ENCODE data around the gene JAZF1. TPM values are rescaled to one million over a fixed set of nuclear protein-coding genes. Genes with fewer than 3 reads are reported as not detected.

JAZF1 gene
- total and polyA plus RNA-seq, 2 of the 4 experiments (the other 2 are of a cell fraction): 8.4 to 10.5 TPM

- no peaks in the 10 kb centered on the region for H3K9me3 ChIP-seq (ENCODE audit: control insufficient read depth, insufficient read depth, low read length)
These were observed 210.2 kb downstream of the JAZF1 start for GRCh38 chr7:27970350-27970749.

More at GRCh38 chr7:27970350-27970749, 210.2 kb downstream of the JAZF1 start:
- Histone ChIP-seq H3K9ac (ENCODE audit: low read depth, low read length) (no peak overlapping the region), H3K23ac (ENCODE audit: low read depth, low read length) (no peak overlapping the region), H2BK120ac (ENCODE audit: low read depth, low read length) (no peak overlapping the region), H3K56ac (ENCODE audit: extremely low read depth, insufficient read depth, low read length) (no peak overlapping the region), H3K14ac (replicated peaks; ENCODE audit: low read depth, low read length) (no peak overlapping the region), H2AK5ac (ENCODE audit: low read depth, low read length) (no peak overlapping the region), H3K79me1 (ENCODE audit: low read depth in 1 of 2, low read length in 2 of 2) (peaks cover 17 to 40% of the 10 kb centered on the region in 2 experiments; a peak in 3 of 4 replicates), H3K9me1 (ENCODE audit: insufficient read depth, low read length) (peaks cover 8% of the 10 kb centered on the region), H3K36me3 (ENCODE audit: control insufficient read depth, insufficient read depth, low read length) (peaks cover 2% of the 10 kb centered on the region; the same call in 1 of the 2 replicates), H3K27ac (ENCODE audit: insufficient read depth, low read length) (no peak overlapping the region), H2BK15ac (ENCODE audit: low read depth, low read length) (no peak overlapping the region), H3K4me2 (ENCODE audit: low read depth, low read length) (no peak overlapping the region), H2BK20ac (ENCODE audit: low read depth, low read length) (no peak overlapping the region), H2BK5ac (ENCODE audit: low read depth, low read length, poor library complexity, severe bottlenecking) (no peak overlapping the region), H4K5ac (ENCODE audit: low read depth, low read length) (no peak overlapping the region), H4K91ac (ENCODE audit: insufficient read depth, low read depth, low read length) (no peak overlapping the region), H3K27me3 (ENCODE audit: control insufficient read depth, insufficient read depth, low read length) (no peaks in the 10 kb centered on the region), H4K20me1 (ENCODE audit: insufficient read depth, low read length) (peaks cover 12% of the 10 kb centered on the region; the same call in 1 of the 2 replicates), H2AK9ac (replicated peaks; ENCODE audit: low read depth, low read length, poor library complexity) (no peak overlapping the region), H4K8ac (ENCODE audit: low read depth in 2 of 2, low read length in 2 of 2) (no peak overlapping the region), H3K4me3 (ENCODE audit: insufficient read depth, low read depth, low read length) (no peak overlapping the region), H3K4me1 (ENCODE audit: control insufficient read depth, insufficient read depth, low read length) (no peaks in the 10 kb centered on the region), H3K18ac (ENCODE audit: low read depth, low read length) (no peak overlapping the region), H3K4ac (ENCODE audit: low read depth, low read length) (no peak overlapping the region), H2AFZ (replicated peaks; ENCODE audit: low read length, poor library complexity) (no peak overlapping the region)
- dilution Hi-C loops (cut with HindIII; ENCODE audit: low sequenced_read_pairs, unreplicated experiment): no loop called here
- intact Hi-C loops (cut with micrococcal nuclease): no loop called here
- DNase-seq: no peak
- TF ChIP-seq NFE2L2 (IDR thresholded peaks at IDR 0.05; ENCODE audit: low read depth, low read length) (no peak), BHLHE40 (IDR thresholded peaks at IDR 0.05; ENCODE audit: low read depth, low read length) (no peak), CEBPB (IDR thresholded peaks at IDR 0.05; ENCODE audit: low read depth, low read length) (no peak), USF2 (IDR thresholded peaks at IDR 0.05; ENCODE audit: low read depth, low read length) (no peak), RFX5 (IDR thresholded peaks at IDR 0.05; ENCODE audit: low read depth, low read length) (no peak), MXI1 (IDR thresholded peaks at IDR 0.05; ENCODE audit: borderline replicate concordance, low read depth, low read length) (no peak), RCOR1 (IDR thresholded peaks at IDR 0.05; ENCODE audit: insufficient replicate concordance, low read length) (no peak), ELK1 (IDR thresholded peaks at IDR 0.05; ENCODE audit: borderline replicate concordance, low read depth, low read length) (no peak), MAZ (IDR thresholded peaks at IDR 0.05; ENCODE audit: borderline replicate concordance, low read depth, low read length) (no peak), FOS (IDR thresholded peaks at IDR 0.05; ENCODE audit: low read depth, low read length) (no peak), CHD1 (IDR thresholded peaks at IDR 0.05; ENCODE audit: low read depth, low read length) (no peak), RAD21 (IDR thresholded peaks at IDR 0.05; ENCODE audit: low read length) (no peak), CTCF (conservative IDR thresholded peaks at IDR 0.05; ENCODE audit: low read depth, low read length) (no peak)
- POLR2A ChIA-PET (ENCODE audit: unreplicated experiment): interaction anchor here (0.6 kb wide), 1 partner anchor 869 kb away, joined by 9 read pairs; no protein-coding TSS in a partner anchor
- in situ Hi-C loops (cut with MboI; ENCODE audit: low sequenced_read_pairs): no loop called here
- ATAC-seq (ENCODE audit: low read depth): no peak
- BruUV-seq (replicated peaks): no TSS peak
- CTCF ChIA-PET: interaction anchor here (0.9 kb wide), 1 partner anchor 267 kb away, joined by 3 read pairs; no protein-coding TSS in a partner anchor
- no CpG with 5 or more reads among the region's 4 CpGs for WGBS, 2 experiments (ENCODE audit: extremely low coverage in 2 of 2, insufficient read length in 1 of 2)

Measured in IMR-90 (cell line).